CD4-positive, alpha-beta T cell (primary cell): Measurements from ENCODE around the gene KIAA1755. TPM values are rescaled to one million over a fixed set of nuclear protein-coding genes. Genes with fewer than 3 reads are reported as not detected.

Experiments
- ATAC-seq: fragments of 200-7000 bp; cut with Tn5 transposase; one replicate; pipeline ENCODE4 v1.10.0; 2022; ENCODE audit warnings: mild to moderate bottlenecking; ENCODE audit not compliant: poor library complexity
- CTCF ChIA-PET: fragments of 350-600 bp; sonication (Branson Sonifier 250); formaldehyde crosslinking; loops from one replicate; lab custom pipeline; 2021; ENCODE audit warnings: antibody characterized with exemption, inconsistent platforms; lab: Charles Lee
- POLR2A ChIA-PET: fragments of 350-600 bp; sonication (Branson Sonifier 250); formaldehyde crosslinking; loops from one replicate; lab custom pipeline; 2021; ENCODE audit warnings: antibody characterized with exemption, inconsistent platforms; lab: Charles Lee
- DNase-seq, 14 experiments: peaks; one replicate each; pipeline ENCODE4 v3.0.0-alpha.2; 2013 to 2020; ENCODE audit warnings: mixed read lengths in 2 of 14
- H3K27ac ChIP-seq, 2 donors: one replicate each; pipeline versions ENCODE4 v1.5.1 to v1.7.0; 2013; ENCODE audit warnings: low read length in 2 of 2, low read depth in 1 of 2, mild to moderate bottlenecking in 1 of 2
- H3K27me3 ChIP-seq, 2 experiments: 1 replicate in 1 of 2; 2 replicates in 1 of 2; pipeline versions ENCODE4 v1.6.1 to v1.7.0; 2013; ENCODE audit warnings: low read length in 2 of 2, control low read depth in 1 of 2, mild to moderate bottlenecking in 1 of 2, moderate library complexity in 1 of 2; ENCODE audit not compliant: insufficient read depth in 2 of 2, control insufficient read depth in 1 of 2
- H3K36me3 ChIP-seq: one replicate; pipeline ENCODE4 v1.6.1; 2013; ENCODE audit warnings: low read length, control low read depth; ENCODE audit not compliant: insufficient read depth
- H3K4me1 ChIP-seq: one replicate; pipeline ENCODE4 v1.6.1; 2013; ENCODE audit warnings: low read length, control low read depth; ENCODE audit not compliant: insufficient read depth
- H3K4me3 ChIP-seq: one replicate; pipeline ENCODE4 v1.5.1; 2013; ENCODE audit warnings: mild to moderate bottlenecking, low read length, moderate library complexity
- H3K9me3 ChIP-seq, 2 experiments: 1 replicate in 1 of 2; 2 replicates in 1 of 2; pipeline versions ENCODE4 v1.6.1 to v1.7.0; 2013; ENCODE audit warnings: low read length in 2 of 2, mild to moderate bottlenecking in 2 of 2, control low read depth in 1 of 2, moderate library complexity in 1 of 2; ENCODE audit not compliant: control insufficient read depth in 1 of 2, insufficient read depth in 1 of 2
- H3K27ac Mint-ChIP-seq: one replicate; pipeline ENCODE4 v1.8.0; 2020; ENCODE audit warnings: mixed read lengths
- H3K27me3 Mint-ChIP-seq: one replicate; pipeline ENCODE4 v1.8.0; 2021; ENCODE audit warnings: mixed read lengths
- H3K36me3 Mint-ChIP-seq: one replicate; pipeline ENCODE4 v1.8.0; 2021; ENCODE audit warnings: low read depth, mixed read lengths
- H3K4me1 Mint-ChIP-seq: one replicate; pipeline ENCODE4 v1.8.0; 2021; ENCODE audit warnings: low read depth, mixed read lengths
- H3K4me3 Mint-ChIP-seq: one replicate; pipeline ENCODE4 v1.8.0; 2020; ENCODE audit warnings: mild to moderate bottlenecking, mixed read lengths
- H3K9me3 Mint-ChIP-seq: one replicate; pipeline ENCODE4 v1.8.0; 2020; ENCODE audit warnings: mixed read lengths
- intact Hi-C, 2 experiments: fragments of 100-400 bp; cut with DNase I in 1 of 2; cut with micrococcal nuclease in 1 of 2; formaldehyde crosslinking; loops; one replicate each; pipeline versions ENCODE4 v1.15.1 to v1.9.0; 2023 to 2025; cut with DNase I, micrococcal nuclease
- total RNA-seq, 174 experiments: library from RNA in 2 of 174; stranded (reverse) in 2 of 174; gene quantifications; one replicate each; pipeline ENCODE4 v1.2.3 and lab custom pipeline; 2021 to 2026
- TF ChIP-seq, protein P1 (sequence below): fragments of 200-600 bp; IDR thresholded peaks from one replicate; pipeline ENCODE4 v1.8.0; 2022; ENCODE audit warnings: antibody characterized with exemption, mild to moderate bottlenecking

Gene KIAA1755
- total RNA-seq, 2 experiments from 2014 or later = not detected

DNA sequence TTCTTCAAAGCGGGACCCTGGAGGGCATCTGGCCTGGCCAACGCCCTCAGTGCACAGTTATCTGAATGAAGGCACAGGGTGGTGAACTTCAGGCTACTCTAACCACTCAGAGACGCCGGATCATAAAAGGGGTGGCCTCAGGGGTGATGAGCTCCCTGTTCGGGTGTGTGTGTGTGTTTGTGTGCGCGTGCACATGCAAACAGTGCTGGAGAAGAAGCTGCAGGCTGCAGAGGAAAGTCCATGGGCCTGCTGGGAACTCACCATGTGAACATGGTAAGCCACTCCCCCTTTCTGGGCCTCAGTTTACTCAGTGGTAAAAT, 42.0 kb downstream of the KIAA1755 start:
- Histone ChIP-seq H3K4me3 (no peak overlapping the region), H3K27me3 (peaks cover 0 to 5% of the 10 kb centered on the region in 2 experiments), H3K4me1 (peaks cover 5% of the 10 kb centered on the region), H3K36me3 (no peaks in the 10 kb centered on the region), H3K9me3 (no peaks in the 10 kb centered on the region), H3K27ac (no peak overlapping the region)
- ATAC-seq = no peak
- Mint-ChIP-seq H3K4me3 (no peak overlapping the region), H3K36me3 (no peaks in the 10 kb centered on the region), H3K4me1 (no peaks in the 10 kb centered on the region), H3K27me3 (peaks cover 7% of the 10 kb centered on the region), H3K27ac (no peak overlapping the region), H3K9me3 (no peaks in the 10 kb centered on the region)
- POLR2A ChIA-PET = no interaction called here
- CTCF ChIA-PET = no interaction called here
- intact Hi-C loops = no loop called here
- no peak for DNase-seq
- TF ChIP-seq, protein P1, sequence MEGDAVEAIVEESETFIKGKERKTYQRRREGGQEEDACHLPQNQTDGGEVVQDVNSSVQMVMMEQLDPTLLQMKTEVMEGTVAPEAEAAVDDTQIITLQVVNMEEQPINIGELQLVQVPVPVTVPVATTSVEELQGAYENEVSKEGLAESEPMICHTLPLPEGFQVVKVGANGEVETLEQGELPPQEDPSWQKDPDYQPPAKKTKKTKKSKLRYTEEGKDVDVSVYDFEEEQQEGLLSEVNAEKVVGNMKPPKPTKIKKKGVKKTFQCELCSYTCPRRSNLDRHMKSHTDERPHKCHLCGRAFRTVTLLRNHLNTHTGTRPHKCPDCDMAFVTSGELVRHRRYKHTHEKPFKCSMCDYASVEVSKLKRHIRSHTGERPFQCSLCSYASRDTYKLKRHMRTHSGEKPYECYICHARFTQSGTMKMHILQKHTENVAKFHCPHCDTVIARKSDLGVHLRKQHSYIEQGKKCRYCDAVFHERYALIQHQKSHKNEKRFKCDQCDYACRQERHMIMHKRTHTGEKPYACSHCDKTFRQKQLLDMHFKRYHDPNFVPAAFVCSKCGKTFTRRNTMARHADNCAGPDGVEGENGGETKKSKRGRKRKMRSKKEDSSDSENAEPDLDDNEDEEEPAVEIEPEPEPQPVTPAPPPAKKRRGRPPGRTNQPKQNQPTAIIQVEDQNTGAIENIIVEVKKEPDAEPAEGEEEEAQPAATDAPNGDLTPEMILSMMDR = no peak

DNA sequence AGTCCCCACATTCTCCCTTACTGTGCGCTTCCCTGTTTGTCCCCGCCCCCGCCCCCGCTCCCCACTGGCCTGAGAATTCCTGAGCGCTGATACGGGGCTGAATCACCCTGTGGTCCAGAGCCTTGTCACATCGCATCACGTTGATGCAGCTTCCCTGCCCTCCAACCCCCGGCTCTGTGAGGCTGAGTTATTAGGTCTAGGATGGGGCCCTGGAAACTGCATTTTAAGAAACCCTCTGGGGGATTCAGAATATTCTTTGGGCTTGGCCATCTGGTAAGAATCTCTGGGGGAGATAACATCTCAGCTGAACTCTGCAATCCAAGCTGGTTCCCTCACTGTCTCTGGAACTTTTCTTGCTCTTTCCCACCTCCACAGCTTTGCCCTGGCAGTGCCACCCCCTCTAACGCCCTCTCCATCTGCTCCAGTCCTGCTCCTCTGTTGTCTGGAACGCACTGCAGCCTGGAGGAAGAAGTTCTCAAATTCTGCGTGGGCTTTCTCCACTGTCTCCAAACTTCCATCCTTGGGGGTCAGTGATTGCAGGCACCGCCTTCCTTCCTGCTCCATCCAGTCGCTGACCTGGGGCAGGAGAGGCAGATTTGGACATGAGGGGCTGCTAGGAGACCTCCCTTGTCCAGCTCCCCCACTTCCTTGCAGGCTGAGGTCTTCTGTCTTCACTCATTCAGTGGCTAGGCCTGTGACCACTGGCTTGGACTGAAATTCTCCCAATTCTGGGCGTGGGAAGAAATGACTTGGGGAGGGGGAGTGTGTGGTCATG, 42.6 kb downstream of the KIAA1755 start:
- DNase-seq (no peak), ATAC-seq (no peak)
- CTCF ChIA-PET = no interaction called here
- intact Hi-C loops = no loop called here
- POLR2A ChIA-PET = no interaction called here
- no peaks in the 10 kb centered on the region for H3K4me1 Mint-ChIP-seq
- Histone ChIP-seq H3K27ac (no peak overlapping the region), H3K4me1 (peaks cover 5% of the 10 kb centered on the region), H3K36me3 (no peaks in the 10 kb centered on the region), H3K4me3 (no peak overlapping the region), H3K27me3 (no peaks in the 10 kb centered on the region), H3K9me3 (no peaks in the 10 kb centered on the region)
- no peak overlapping the region for H3K27ac Mint-ChIP-seq
- TF ChIP-seq, protein P1 = no peak
- H3K9me3 Mint-ChIP-seq = no peaks in the 10 kb centered on the region
- H3K36me3 Mint-ChIP-seq = no peaks in the 10 kb centered on the region
- peaks cover 7% of the 10 kb centered on the region for H3K27me3 Mint-ChIP-seq
- H3K4me3 Mint-ChIP-seq = no peak overlapping the region

DNA sequence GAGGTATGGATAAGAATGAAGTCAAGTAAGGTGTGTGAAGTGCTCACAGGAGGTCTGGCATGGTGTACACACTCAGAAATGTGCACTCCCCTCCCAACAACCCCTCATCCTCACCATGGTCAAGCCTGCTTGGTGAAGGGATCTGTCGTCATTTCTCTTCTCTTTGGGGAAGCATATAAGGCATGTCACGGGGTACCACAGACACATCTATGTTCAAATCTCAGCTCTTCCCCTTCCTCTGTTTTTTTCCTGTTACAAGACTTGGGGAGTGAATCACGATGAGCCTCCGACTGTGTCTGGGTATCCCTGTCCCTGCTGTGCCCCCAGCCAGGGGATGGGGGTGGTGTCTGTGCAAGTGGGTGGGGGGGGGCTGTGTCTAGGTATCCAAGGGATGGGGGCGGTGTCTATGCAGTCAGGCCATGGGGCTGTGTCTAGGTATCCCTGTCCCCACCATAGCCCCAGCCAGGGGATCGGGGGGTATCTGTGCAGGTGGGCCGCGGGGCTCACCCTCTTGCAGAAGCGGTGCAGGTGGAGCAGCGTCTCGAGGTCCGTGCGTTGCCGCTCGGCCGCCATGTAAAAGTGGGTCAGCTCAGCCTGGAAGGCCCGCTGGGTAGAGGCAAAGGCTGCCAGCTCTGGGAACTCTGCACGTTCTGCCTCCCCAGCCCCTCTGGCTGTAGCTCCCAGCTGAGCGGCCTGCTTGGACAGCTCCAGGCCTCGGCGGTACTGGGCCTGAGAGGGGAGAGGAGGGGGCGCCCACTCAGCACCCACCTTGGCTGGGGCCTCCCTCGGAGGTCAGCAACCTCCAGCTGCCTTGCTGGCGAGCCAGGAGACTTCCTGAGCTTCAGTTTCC, 43.6 kb downstream of the KIAA1755 start:
- Mint-ChIP-seq H3K4me1 (no peaks in the 10 kb centered on the region), H3K9me3 (no peaks in the 10 kb centered on the region), H3K27ac (no peak overlapping the region), H3K4me3 (no peak overlapping the region), H3K27me3 (peaks cover 7% of the 10 kb centered on the region), H3K36me3 (no peaks in the 10 kb centered on the region)
- H3K27me3 ChIP-seq = no peaks in the 10 kb centered on the region
- peaks cover 5% of the 10 kb centered on the region for H3K4me1 ChIP-seq
- intact Hi-C loops = no loop called here
- POLR2A ChIA-PET = no interaction called here
- H3K4me3 ChIP-seq = no peak overlapping the region
- no peak overlapping the region for H3K27ac ChIP-seq
- no peak for ATAC-seq
- no peaks in the 10 kb centered on the region for H3K9me3 ChIP-seq
- H3K36me3 ChIP-seq = no peaks in the 10 kb centered on the region
- CTCF ChIA-PET = no interaction called here
- no peak for DNase-seq
- TF ChIP-seq, protein P1 = no peak
